GM19328 (cell line): ENCODE results near the gene USP2.

ENCODE experiments used
- ATAC-seq: cut with Tn5 transposase; IDR thresholded peaks from one replicate; pipeline ENCODE4 v1.9.1; 2021; ENCODE audit warnings: mild to moderate bottlenecking, moderate library complexity; ENCODE audit not compliant: unreplicated experiment

The USP2 gene

DNA sequence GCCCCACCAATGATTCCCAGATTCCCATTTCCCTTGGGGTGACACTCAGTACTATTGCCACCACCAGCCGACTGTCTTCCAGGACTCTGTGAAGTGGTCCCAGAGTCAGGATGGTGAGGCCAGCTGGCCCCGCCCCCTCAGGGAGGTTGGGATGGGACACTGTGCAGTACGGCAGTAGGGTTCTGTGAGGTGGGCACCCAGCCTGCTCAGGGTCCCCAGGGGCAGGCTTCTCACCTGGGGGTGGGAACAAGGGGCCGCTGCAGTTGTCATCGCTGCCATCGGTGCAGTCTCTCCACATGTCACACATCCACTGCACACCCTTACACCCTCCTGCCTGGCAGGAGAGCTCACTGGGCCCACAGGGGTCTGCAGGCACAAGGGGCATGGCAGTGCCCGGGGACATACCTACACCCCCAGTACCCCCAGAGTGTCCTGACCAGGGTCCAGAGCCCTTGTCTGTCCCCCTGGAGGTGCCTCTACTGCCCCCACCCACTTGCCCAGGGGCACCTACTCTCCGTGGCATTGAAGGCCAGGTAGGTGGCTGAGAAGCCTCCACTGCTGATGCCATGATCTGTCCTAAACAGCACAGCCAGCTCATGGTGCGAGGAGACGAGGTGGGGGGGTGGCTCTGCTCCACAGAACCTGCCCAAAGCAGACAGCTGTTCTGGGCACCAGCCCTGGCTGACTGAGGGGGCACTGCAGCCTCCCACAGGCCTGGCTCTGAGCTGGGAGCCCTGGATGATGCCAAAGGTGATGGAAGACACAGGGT is 38.9 kb downstream of the USP2 start:
- no peak for ATAC-seq

GRCh38 chr11:119342023-119342300 is 39.5 kb downstream of the USP2 start:
- no peak for ATAC-seq

DNA sequence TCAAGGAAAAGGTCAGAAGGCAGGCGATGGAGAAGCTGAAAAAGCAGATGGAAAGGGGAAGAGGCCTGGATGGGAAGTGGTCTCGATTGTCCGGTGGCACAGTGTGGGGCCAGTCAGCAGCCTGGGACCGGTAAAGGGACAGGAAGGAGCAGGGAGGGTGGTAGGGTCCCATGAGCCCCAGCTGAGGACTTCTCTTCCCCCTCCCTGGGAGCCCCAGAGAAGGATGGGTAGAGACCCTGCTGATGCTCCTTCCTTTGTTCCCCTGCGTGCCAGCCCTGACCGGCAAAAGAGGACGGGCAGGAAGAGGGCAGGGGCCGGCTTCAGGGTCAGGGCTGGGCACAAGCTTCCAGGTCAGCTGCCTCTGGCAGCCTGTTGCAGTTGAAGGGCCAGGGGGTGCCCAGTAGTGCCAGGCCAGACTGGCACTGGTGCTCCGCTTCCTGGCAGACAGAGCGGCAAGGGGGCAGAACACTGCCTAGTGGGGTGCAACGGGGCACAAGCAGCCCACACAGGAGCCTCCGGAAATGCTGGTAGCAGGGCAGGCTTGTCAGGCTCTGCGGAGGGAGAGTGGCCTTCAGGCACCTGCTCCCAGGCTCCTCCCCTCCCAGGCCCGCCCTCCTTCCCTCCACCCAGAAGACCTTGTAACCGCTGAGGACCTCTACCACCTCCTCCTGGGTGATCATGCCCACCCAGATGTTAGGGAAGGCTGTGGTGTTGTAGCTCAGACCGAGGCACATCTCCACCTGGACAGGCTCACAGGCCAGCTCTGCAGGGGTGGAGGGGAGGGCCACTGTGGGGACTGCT is 40.1 kb downstream of the USP2 start:
- ATAC-seq, result no peak

- ATAC-seq, result no peak
Observed at GRCh38 chr11:119340335-119341221, 40.9 kb downstream of the USP2 start, which contains the start of gene C1QTNF5. C1QTNF5 (minus strand) TSS chr11:119340883; CDS start chr11:119340397, 486 bp downstream.

- no peak for ATAC-seq
Observed at GRCh38 chr11:119339589-119340334, 41.7 kb downstream of the USP2 start.

GRCh38 chr11:119338965-119339588 is 42.4 kb downstream of the USP2 start:
- ATAC-seq, result no peak

DNA sequence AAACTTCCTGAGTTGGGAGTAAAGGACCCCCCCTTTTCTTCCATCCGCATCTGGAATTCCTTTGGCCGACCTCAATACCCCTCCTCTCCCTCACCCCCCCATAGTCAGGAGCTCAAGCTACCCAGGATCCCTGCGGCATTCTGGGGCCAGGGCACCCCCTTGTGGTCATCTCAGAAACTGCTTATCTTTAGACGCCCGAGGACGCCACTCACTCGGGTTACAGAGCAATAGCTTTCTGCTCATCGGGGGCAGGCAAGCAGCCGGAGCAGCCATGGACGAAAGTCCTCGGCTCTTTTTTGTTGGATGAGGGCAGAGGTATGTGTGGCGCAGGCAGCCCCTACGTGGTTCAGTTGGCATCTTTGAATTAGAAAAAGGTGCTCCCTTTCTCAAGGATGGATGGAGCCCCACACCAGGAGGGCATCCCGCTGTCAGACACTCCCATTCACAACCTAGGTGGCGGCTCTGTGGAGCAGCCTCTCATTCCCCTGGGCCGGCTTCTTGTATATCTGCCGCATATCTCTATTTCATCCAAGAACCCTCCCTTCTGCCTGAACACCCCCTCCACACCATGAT is 43.1 kb downstream of the USP2 start:
- ATAC-seq, result no peak

- no peak for ATAC-seq
Observed at GRCh38 chr11:119337581-119338317, 43.7 kb downstream of the USP2 start.

DNA sequence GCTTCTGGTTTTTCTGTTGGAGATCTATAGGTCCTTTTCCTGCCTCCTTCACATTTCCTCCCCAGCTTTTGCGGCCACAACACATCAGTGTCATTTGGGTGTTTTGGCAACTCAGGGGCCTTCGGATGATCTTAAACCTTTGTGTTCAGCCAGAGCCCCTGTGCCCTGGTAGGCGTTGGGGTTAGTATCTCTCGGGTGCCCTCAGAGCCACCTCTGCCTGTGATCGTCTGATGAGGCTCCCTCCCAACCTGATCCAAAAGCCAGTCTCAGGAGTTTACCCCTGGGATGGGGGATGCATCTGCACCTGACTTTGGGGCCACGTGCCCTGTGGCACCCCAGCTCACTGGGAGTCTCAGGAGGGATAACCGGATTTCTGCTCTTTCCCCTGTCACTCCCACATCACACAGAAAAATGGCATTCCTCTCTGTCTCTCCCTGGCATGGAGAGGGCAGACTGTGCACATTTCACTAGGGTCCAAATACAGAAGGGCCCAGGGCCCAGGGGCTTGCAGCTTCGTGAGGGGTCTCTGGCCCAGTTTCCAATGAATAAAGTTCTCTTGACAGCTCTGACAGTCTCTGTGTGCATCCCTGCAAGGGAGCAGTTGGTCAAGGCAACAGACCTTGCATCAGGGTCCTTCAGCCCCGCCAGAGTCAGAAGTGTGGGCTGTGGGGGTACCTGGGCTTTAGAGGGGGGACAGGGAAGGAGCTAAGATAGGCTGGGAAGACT is 44.6 kb downstream of the USP2 start:
- ATAC-seq, result no peak

- ATAC-seq, result no peak
Observed at GRCh38 chr11:119335655-119336543, 45.6 kb downstream of the USP2 start.

DNA sequence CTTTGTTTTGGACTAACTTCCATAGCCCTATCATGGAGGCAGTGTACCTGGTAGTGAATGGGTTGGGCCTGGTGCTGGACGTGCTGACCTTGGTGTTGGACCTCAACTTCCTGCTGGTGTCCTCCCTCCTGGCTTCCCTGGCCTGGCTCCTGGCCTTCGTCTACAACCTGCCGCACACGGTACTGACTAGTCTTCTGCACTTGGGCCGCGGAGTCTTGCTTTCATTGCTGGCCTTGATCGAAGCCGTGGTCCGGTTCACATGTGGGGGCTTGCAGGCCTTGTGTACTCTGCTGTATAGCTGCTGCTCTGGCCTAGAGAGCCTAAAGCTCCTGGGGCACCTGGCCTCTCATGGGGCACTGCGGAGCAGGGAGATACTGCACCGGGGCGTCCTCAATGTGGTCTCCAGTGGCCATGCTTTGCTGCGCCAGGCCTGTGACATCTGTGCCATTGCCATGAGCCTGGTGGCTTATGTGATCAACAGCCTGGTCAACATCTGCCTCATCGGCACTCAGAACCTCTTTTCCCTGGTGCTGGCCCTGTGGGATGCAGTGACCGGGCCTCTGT is 46.3 kb downstream of the USP2 start:
- no peak for ATAC-seq

DNA sequence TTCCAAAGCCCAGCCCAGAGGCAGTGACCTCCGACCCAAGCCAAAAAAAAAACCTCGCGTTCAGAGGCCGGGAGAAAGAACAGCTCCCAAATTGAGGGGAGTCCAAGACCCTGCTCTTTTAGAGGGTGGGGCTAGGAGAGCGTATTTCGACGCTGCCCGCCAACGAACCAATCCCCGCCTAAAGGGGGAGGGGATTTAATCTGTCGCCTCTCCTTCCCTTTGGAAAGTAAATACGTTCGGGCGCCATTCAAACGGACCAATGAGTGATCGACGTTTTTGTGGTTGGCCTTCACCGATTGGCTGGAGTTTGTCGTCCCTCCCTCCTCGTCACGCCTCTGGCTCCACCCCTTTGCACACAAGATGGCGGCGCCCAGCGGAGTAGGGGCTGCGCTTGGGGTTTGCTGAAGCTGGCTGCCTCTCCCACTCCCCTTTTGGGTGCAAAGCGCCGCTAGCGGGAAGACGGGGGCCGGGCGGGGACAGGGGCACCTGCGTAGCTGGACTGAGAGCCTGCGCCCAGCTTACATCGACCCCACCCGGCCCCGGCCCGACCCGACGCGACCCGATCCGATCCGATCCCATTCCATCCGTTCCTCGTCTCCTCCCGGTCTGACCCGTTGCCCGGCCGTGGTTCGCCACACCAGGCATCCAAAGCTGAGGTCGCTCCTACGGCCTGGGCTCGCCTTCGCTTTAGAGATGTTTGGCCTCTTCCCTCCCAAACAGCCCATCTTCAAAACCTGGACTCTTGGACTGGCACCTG is 47.1 kb downstream of the USP2 start, which contains the start of gene RNF26:
Gene RNF26, plus strand, starts transcription at position 354 of the 757 bp plus-strand sequence. CDS start 596 bp downstream, outside the sequence.
- peak; percentile 91 for ATAC-seq

DNA sequence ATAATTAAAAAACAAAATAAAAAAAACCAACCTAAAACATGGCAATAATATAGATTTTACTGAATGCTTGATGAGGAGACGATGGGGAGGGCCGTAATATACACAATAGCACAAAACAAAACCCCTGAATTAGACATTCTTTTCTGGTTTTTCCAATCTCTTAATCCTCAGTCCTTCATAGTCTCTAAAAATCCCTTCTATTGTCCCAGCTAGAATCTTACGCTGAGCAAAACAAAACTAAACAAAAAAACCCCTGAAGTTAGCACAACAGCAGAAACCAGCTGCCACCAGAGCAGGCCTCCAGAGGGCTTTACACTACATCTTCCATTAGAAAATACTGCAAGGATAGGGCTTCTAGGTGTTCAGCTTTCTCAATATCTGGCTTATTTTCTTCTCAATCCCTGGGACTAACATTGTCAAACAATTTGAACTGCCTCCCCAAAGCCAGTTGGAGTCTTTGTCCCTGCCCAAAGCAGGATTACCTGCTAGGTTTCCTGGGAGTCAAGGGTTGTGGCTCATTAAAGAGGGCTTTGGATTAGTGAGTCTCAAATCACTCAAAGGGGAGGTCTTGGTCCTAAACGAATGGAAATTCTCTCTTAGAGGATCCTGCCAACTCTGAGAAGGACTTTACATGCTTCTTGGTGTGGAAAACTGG is 49.3 kb downstream of the USP2 start:
- ATAC-seq, result no peak

DNA sequence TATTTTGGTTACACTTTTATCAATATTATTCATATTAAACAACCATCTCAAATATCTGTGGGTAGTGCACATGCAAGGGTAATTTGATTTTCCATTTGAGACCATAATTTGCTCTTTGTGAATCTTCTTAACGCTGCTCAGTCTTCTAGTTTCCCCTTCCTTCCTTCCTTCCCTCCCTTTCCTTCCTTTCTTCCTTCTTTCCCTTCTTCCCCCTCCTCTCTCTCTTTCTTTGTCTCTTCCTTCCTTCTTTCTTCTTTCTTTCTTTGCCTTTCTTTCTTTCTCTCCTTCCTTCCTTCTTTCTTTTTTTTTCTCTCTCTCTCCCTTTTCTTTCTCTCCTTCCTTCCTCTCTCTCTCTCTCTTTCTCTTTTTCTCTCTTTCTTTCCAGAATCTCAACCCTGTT is 51.3 kb downstream of the USP2 start:
- ATAC-seq, result no peak

DNA sequence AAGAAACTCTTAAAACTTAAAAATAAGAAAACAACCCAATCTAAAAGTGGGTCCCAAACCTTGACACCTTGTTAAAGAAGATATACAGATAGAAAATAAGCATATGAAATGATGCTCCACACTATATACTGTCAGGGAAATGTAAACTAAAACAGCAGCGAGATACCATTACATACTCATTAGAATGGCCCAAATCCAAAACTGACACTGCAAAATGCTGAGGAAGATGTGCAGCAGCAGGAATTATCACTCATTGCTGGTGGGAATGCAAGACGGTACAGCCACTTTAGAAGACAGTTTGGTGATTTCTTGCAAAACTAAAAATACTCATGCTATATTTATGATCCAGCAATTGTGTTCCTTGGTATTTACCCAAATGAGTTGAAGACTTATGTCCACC is 52.2 kb downstream of the USP2 start:
- no peak for ATAC-seq

GRCh38 chr11:119324189-119324588 is 57.3 kb downstream of the USP2 start:
- ATAC-seq, result no peak
